Measurements from ENCODE around the gene CDKL4. TPM values are rescaled to one million over a fixed set of nuclear protein-coding genes. Genes with fewer than 3 reads are reported as not detected.

The CDKL4 gene
- total RNA-seq, 1 donor from 2014 or later: 0.66 TPM

DNA sequence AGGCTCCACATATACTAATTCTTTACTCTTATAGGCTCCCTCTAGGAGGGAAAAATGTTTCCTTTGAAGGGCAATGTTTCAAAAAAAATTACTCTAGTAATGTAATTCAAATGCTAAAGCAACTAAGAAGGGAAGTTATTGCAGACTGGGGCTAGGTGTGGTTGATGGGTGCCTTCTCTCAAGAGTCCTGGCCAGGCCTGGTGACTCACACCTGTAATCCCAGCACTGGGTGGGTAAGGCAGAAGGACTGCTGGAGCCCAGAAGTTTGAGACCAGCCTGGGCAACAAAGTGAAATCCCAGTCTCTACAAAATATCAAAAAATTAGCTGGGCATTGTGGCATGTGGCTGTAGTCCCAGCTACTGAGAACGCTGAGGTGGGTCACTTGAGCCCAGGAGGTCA is 31.2 kb upstream of the CDKL4 start:
- Histone ChIP-seq H3K4me1 (peaks cover 4% of the 10 kb centered on the region), H3K9me3 (replicated peaks) (no peaks in the 10 kb centered on the region), H3K27ac (replicated peaks) (no peak overlapping the region), H3K4me3 (no peak overlapping the region), H3K36me3 (peaks cover 97% of the 10 kb centered on the region), H3K27me3 (ENCODE audit: low read depth) (no peaks in the 10 kb centered on the region)
- TF ChIP-seq, protein P1, sequence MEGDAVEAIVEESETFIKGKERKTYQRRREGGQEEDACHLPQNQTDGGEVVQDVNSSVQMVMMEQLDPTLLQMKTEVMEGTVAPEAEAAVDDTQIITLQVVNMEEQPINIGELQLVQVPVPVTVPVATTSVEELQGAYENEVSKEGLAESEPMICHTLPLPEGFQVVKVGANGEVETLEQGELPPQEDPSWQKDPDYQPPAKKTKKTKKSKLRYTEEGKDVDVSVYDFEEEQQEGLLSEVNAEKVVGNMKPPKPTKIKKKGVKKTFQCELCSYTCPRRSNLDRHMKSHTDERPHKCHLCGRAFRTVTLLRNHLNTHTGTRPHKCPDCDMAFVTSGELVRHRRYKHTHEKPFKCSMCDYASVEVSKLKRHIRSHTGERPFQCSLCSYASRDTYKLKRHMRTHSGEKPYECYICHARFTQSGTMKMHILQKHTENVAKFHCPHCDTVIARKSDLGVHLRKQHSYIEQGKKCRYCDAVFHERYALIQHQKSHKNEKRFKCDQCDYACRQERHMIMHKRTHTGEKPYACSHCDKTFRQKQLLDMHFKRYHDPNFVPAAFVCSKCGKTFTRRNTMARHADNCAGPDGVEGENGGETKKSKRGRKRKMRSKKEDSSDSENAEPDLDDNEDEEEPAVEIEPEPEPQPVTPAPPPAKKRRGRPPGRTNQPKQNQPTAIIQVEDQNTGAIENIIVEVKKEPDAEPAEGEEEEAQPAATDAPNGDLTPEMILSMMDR (IDR thresholded peaks at IDR 0.05; ENCODE audit: borderline replicate concordance): no peak
- intact Hi-C loops (cut with micrococcal nuclease): no loop called here
- DNase-seq: no peak

DNA sequence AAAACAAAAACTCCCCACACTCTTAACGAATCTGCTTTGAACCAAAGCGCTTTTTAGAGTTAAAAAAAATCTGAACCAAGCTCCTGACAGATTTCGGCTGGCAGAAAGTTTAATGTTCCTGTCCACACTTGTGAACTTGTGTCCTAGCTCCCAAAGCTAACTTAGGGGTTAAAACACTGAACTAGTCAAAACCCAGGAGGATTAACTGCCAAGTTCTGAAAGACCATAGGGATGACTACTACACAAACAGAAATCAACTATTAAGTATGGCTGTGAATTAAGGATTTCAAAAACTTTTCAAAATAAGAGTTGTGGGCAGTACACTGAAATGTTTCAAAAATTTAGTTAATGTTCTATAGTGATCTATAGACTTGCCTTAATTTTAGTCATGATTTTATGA is 26.2 kb upstream of the CDKL4 start:
- Histone ChIP-seq H3K4me1 (peaks cover 19% of the 10 kb centered on the region), H3K4me3 (no peak overlapping the region), H3K9me3 (replicated peaks) (no peaks in the 10 kb centered on the region), H3K27ac (replicated peaks) (no peak overlapping the region), H3K36me3 (peaks cover 71% of the 10 kb centered on the region), H3K27me3 (ENCODE audit: low read depth) (no peaks in the 10 kb centered on the region)
- intact Hi-C loops (cut with micrococcal nuclease): no loop called here
- no peak for DNase-seq
- TF ChIP-seq, protein P1 (IDR thresholded peaks at IDR 0.05; ENCODE audit: borderline replicate concordance): no peak

- intact Hi-C loops (cut with micrococcal nuclease): no loop called here
Observed at GRCh38 chr2:39266916-39267434, 23.2 kb upstream of the CDKL4 start.

GRCh38 chr2:39266139-39266805 is 22.5 kb upstream of the CDKL4 start:
- TF ChIP-seq, protein P1 (IDR thresholded peaks at IDR 0.05; ENCODE audit: borderline replicate concordance): no peak
- H3K27me3 ChIP-seq (ENCODE audit: low read depth): no peaks in the 10 kb centered on the region
- no peaks in the 10 kb centered on the region for H3K9me3 ChIP-seq (replicated peaks)
- peak overlapping the region; percentile 43 for H3K27ac ChIP-seq (replicated peaks)
- DNase-seq: no peak
- H3K4me3 ChIP-seq: no peak overlapping the region
- peaks cover 54% of the 10 kb centered on the region for H3K36me3 ChIP-seq
- H3K4me1 ChIP-seq: peaks cover 19% of the 10 kb centered on the region
- intact Hi-C loops (cut with micrococcal nuclease): no loop called here

More at GRCh38 chr2:39266916-39267434, 23.2 kb upstream of the CDKL4 start:
- Histone ChIP-seq H3K27me3 (ENCODE audit: low read depth) (no peaks in the 10 kb centered on the region), H3K4me3 (no peak overlapping the region), H3K27ac (replicated peaks) (peak overlapping the region; percentile 43), H3K4me1 (peaks cover 19% of the 10 kb centered on the region), H3K36me3 (peaks cover 61% of the 10 kb centered on the region), H3K9me3 (replicated peaks) (no peaks in the 10 kb centered on the region)
- TF ChIP-seq, protein P1 (IDR thresholded peaks at IDR 0.05; ENCODE audit: borderline replicate concordance): no peak
- no peak for DNase-seq

DNA sequence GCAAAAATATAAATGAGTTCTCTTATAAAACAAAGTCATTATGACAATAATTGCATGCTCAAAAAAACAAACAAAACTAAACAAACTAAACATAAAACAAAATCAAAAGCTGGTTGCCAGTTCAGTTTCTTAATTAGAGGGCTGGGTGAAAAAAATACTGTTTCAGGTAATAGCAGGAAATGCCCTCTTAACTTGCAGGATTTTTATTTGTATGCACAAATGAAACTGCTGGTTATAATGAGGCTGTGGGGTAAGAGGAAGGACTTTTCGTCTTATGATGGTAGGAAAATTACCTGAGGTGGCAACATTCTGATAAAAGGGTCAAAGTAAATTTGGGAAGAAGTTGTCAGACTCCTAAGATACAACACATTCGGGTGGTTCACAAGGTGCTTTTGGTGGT is 21.5 kb upstream of the CDKL4 start:
- intact Hi-C loops (cut with micrococcal nuclease): no loop called here
- Histone ChIP-seq H3K27ac (replicated peaks) (no peak overlapping the region), H3K9me3 (replicated peaks) (no peaks in the 10 kb centered on the region), H3K4me1 (peaks cover 14% of the 10 kb centered on the region), H3K27me3 (ENCODE audit: low read depth) (no peaks in the 10 kb centered on the region), H3K4me3 (no peak overlapping the region), H3K36me3 (peaks cover 47% of the 10 kb centered on the region)
- DNase-seq: no peak
- TF ChIP-seq, protein P1 (IDR thresholded peaks at IDR 0.05; ENCODE audit: borderline replicate concordance): no peak
